ENCODE data around the gene PDZD2. TPM values are rescaled to one million over a fixed set of nuclear protein-coding genes. Genes with fewer than 3 reads are reported as not detected.
A peak's percentile ranks its signal among the peaks of the same experiment; 100 is the strongest.

PDZD2 gene
- total RNA-seq, 2 experiments from 2014 or later = 0.04 to 0.14 TPM

DNA sequence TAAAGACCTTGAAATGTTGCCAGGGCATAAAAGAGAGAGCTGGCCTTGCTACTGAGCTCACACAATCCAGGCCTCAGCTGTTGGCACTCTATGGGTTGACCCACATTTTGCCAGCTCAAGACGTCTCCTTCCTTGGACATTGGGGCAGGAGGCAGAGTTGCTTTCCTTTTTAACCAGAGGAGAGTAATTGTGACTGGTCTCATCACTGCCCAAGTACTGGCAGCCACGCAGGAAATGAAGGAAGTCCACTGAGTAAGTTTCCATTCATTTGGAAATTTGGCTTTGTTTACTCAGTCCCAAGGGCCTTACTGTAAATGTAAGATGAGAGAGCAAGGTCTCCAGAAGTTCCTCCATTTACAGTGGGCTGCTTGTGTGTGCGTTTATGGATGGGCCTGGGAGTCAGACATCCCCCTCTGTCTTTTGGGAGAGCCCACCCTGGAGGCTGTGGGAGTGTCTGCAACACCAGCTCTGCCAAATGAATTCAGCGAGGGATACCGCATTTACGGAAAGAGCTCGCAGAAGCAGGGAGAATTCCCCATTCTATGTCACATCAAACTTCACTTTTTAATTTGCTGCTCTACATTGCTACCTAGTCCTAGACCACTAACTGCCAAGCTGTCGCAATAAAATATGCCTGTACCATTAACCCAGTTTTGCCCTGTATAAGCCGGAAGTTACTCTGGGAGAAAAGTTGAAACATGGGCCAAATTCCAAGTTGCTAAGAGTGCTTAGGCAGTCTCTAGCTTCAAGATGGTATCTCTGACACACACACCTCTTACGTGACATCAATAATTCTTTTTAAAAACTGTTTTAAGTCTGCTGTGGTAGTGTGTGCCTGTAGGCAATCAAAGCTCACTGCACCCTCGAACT, 24.5 kb upstream of the PDZD2 start:
- no peak for DNase-seq
- ChIA-PET POLR2A (no interaction called here), CTCF (no interaction called here)
- H3K4me1 Mint-ChIP-seq = peaks cover 4% of the 10 kb centered on the region
- ATAC-seq = no peak
- H3K36me3 Mint-ChIP-seq (ENCODE audit: low read depth) = no peaks in the 10 kb centered on the region
- intact Hi-C loops (cut with DNase I, micrococcal nuclease) = no loop called here
- H3K4me3 Mint-ChIP-seq = no peak overlapping the region
- H3K27ac Mint-ChIP-seq = no peak overlapping the region
- no peaks in the 10 kb centered on the region for H3K9me3 Mint-ChIP-seq (ENCODE audit: low read depth)
- peaks cover 19% of the 10 kb centered on the region for H3K27me3 Mint-ChIP-seq

DNA sequence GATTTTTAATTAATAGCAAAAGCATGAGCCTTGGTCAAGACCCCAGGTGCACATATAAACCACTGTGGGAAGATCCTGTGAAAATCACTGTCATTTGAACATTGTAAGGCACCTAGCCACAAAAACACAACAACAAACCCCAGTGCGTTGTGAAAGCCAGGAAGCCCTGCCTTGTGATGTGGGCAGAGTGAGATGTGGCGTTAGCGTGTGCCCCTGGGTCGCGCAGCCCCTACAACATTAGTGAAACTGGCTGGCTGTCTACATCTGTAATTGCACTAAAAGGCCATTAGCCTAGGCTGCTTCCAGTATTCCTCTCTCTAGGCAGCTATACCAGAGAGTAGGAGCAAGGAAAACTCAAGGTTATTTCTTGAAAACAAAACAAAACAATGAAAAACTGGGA, 21.1 kb upstream of the PDZD2 start:
- peaks cover 4% of the 10 kb centered on the region for H3K4me1 Mint-ChIP-seq
- H3K27me3 Mint-ChIP-seq = peaks cover 25% of the 10 kb centered on the region
- no peaks in the 10 kb centered on the region for H3K9me3 Mint-ChIP-seq (ENCODE audit: low read depth)
- DNase-seq = no peak
- ATAC-seq = no peak
- intact Hi-C loops (cut with DNase I, micrococcal nuclease) = no loop called here
- no peak overlapping the region for H3K27ac Mint-ChIP-seq
- CTCF ChIA-PET = interaction anchor here (0.7 kb wide), 1 partner anchor 65 kb away, joined by 3 read pairs; no protein-coding TSS in a partner anchor
- no peak overlapping the region for H3K4me3 Mint-ChIP-seq
- POLR2A ChIA-PET = no interaction called here
- no peaks in the 10 kb centered on the region for H3K36me3 Mint-ChIP-seq (ENCODE audit: low read depth)

DNA sequence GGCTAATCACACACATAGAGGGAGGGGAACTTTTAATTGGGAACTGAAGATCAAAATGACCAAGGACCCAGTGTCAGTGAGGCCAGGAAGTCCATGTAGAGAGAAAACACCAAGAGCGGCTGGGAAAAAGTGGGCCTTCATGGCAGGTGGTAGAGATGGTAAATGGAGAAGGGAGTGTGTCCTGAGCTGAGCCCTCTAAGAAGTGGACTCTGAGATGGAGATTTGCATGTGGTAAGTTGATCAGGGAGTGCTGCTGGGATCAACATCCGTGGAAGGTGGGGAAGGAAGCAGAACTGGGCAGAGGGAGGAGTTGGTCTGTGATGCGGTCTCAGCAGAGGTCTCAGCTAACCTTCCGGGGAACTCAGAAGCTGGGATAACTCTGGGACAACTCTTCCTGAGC, 18.9 kb upstream of the PDZD2 start:
- Mint-ChIP-seq H3K36me3 (ENCODE audit: low read depth) (no peaks in the 10 kb centered on the region), H3K27me3 (peaks cover 25% of the 10 kb centered on the region), H3K4me1 (peaks cover 4% of the 10 kb centered on the region), H3K9me3 (ENCODE audit: low read depth) (no peaks in the 10 kb centered on the region), H3K4me3 (no peak overlapping the region), H3K27ac (no peak overlapping the region)
- ATAC-seq (no peak), DNase-seq (no peak)
- intact Hi-C loops (cut with DNase I, micrococcal nuclease) = no loop called here
- POLR2A ChIA-PET = no interaction called here
- CTCF ChIA-PET = no interaction called here

DNA sequence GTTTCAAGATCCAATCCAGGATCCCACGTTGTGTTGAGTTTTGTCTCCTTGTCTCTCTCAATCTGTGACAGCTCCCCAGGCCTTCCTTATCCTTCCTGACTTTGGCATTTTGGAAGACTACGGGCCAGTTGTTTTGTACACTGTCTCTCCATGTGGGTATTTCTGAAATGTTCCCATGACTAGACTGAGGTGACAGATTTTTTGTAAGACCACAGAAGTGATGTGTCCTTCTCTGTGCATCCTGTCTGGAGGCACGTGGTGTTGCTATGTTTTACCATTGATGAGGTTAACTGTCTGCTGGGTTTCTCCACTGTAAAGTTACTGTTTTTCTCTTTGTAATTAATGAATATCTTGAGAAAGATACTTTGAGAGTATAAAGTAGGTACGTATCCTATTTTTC, 15.7 kb upstream of the PDZD2 start:
- no peaks in the 10 kb centered on the region for H3K36me3 Mint-ChIP-seq (ENCODE audit: low read depth)
- H3K4me3 Mint-ChIP-seq = no peak overlapping the region
- peaks cover 13% of the 10 kb centered on the region for H3K27me3 Mint-ChIP-seq
- ChIA-PET CTCF (no interaction called here), POLR2A (no interaction called here)
- intact Hi-C loops (cut with DNase I, micrococcal nuclease) = no loop called here
- H3K9me3 Mint-ChIP-seq (ENCODE audit: low read depth) = no peaks in the 10 kb centered on the region
- ATAC-seq (no peak), DNase-seq (no peak)
- H3K4me1 Mint-ChIP-seq = peaks cover under 1% of the 10 kb centered on the region
- no peak overlapping the region for H3K27ac Mint-ChIP-seq

DNA sequence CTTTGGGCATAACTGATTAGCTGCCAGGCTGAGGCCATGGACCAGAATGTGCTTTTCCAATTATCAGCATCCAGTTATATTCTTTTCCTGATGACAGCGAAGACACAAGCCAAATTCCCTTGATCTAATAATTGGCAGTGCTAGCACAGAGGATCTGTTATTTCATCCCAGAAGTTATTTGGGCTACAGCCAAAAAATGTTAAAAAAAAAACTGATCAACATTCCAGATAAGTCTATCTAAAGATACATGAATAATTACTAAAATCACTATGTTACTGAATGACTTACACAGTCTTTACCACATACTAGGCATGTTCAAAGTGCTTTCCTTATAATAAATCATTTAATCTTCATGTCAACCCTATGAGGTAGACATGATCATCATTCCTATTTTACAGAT, 13.5 kb upstream of the PDZD2 start:
- intact Hi-C loops (cut with DNase I, micrococcal nuclease) = no loop called here
- peaks cover 5% of the 10 kb centered on the region for H3K27me3 Mint-ChIP-seq
- no peak overlapping the region for H3K27ac Mint-ChIP-seq
- H3K9me3 Mint-ChIP-seq (ENCODE audit: low read depth) = no peaks in the 10 kb centered on the region
- ATAC-seq = no peak
- ChIA-PET POLR2A (no interaction called here), CTCF (no interaction called here)
- DNase-seq = no peak
- H3K4me3 Mint-ChIP-seq = no peak overlapping the region
- H3K36me3 Mint-ChIP-seq (ENCODE audit: low read depth) = no peaks in the 10 kb centered on the region
- no peaks in the 10 kb centered on the region for H3K4me1 Mint-ChIP-seq

DNA sequence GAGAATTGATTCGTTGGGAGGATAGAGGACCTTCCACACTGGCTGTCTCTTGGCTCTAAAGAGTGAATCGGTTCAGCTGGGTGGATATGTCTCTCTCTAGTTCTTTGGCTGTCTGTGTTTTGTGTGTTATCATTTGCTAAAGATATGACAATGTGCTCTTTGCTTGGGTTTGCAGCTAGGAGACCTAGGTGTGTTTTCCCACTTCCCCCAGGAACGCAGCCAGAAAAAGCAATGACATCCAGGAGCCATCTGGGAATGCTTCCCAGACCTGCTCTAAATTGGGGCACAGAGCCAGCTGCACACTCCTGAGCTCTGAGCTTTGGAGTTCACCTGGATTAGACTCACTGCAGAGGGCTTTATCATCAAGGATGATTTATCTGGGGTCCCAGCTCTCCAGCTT, 12.8 kb upstream of the PDZD2 start:
- Mint-ChIP-seq H3K27ac (no peak overlapping the region), H3K36me3 (ENCODE audit: low read depth) (no peaks in the 10 kb centered on the region), H3K4me1 (no peaks in the 10 kb centered on the region), H3K4me3 (no peak overlapping the region), H3K9me3 (ENCODE audit: low read depth) (no peaks in the 10 kb centered on the region), H3K27me3 (peaks cover 8% of the 10 kb centered on the region)
- ChIA-PET POLR2A (no interaction called here), CTCF (interaction anchor here (0.9 kb wide), 1 partner anchor 10 kb away, joined by 3 read pairs; no protein-coding TSS in a partner anchor)
- ATAC-seq (no peak), DNase-seq (no peak)
- intact Hi-C loops (cut with DNase I, micrococcal nuclease) = no loop called here

DNA sequence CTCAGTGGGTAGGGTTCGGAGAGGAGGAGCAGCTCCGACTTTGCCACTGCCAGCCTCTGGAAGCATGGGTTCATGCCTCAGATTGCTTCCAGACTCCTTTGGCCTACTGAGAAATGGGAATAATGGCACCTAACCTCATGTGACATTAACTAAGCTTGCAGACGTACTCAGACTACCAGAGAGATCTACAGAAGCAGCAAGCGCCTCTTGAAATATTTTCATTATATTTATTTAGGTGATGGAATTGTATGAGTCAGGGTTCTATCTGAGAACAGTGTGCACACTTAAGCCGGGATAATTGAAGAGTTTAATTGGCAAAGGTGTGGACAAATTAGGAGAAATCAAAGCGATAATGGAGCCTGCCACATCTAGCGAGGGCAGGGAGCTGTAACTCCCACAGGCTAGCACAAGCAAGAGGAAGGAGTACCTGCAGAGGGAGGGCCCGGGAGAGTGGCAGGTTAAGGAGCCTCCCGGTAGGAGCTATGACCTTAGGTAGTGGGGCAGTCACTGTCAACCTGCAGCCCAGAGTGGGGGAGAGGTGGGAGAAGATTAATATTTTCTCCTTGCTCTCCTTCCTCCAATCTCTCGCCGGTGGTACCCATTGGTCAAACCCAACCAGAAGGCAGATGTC, 12.2 kb upstream of the PDZD2 start:
- no peak for ATAC-seq
- ChIA-PET CTCF (interaction anchor here (0.9 kb wide), 1 partner anchor 10 kb away, joined by 3 read pairs; no protein-coding TSS in a partner anchor), POLR2A (no interaction called here)
- Mint-ChIP-seq H3K27ac (no peak overlapping the region), H3K4me3 (no peak overlapping the region), H3K4me1 (no peaks in the 10 kb centered on the region), H3K27me3 (peaks cover 8% of the 10 kb centered on the region), H3K9me3 (ENCODE audit: low read depth) (no peaks in the 10 kb centered on the region), H3K36me3 (ENCODE audit: low read depth) (no peaks in the 10 kb centered on the region)
- intact Hi-C loops (cut with DNase I, micrococcal nuclease) = no loop called here
- DNase-seq = no peak

DNA sequence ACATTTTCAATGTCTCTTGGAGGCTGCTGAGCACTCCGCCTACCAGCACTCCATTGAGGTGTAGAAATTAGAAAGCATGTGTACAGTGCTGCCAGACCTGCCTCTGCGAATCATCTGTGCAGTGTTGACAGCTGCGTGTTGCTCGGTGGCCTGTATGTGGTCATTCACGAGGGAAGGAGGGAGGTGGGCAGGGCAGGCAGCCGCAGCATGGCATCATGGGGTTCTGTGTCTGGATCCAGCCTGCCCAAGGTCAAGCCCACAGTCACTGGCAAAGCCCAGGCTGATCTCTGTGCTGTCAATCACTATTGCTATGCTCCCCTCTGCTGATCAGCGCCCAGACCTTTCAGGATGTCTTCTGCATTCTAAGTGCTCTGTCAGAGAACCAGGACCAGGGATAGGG, 8.0 kb upstream of the PDZD2 start:
- CTCF ChIA-PET = no interaction called here
- no peaks in the 10 kb centered on the region for H3K4me1 Mint-ChIP-seq
- H3K9me3 Mint-ChIP-seq (ENCODE audit: low read depth) = no peaks in the 10 kb centered on the region
- no peak for ATAC-seq
- POLR2A ChIA-PET = no interaction called here
- H3K4me3 Mint-ChIP-seq = no peak overlapping the region
- no peak overlapping the region for H3K27ac Mint-ChIP-seq
- DNase-seq = no peak
- peaks cover 12% of the 10 kb centered on the region for H3K27me3 Mint-ChIP-seq
- H3K36me3 Mint-ChIP-seq (ENCODE audit: low read depth) = no peaks in the 10 kb centered on the region
- intact Hi-C loops (cut with DNase I, micrococcal nuclease) = no loop called here

DNA sequence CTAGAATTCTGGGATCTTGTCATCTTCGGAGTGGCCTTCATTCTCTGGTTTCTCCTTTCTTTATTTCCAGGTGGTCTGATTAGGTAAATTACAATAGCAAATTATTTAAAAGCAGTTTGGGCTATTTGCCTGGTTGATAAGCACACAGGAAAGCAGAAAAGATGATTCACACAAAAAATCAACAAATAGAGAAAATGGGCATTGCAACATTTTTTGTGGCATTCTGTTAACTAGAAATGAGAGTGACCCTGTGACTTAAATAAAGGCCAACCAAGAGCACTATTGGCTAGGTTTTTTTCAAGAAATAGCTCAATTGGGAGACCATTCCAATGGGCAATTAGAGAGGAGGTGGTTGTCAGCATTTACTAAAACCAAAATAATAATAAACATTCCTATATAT, 6.5 kb upstream of the PDZD2 start:
- no peaks in the 10 kb centered on the region for H3K36me3 Mint-ChIP-seq (ENCODE audit: low read depth)
- ATAC-seq = no peak
- intact Hi-C loops (cut with DNase I, micrococcal nuclease) = no loop called here
- H3K27me3 Mint-ChIP-seq = peaks cover 15% of the 10 kb centered on the region
- DNase-seq = no peak
- POLR2A ChIA-PET = no interaction called here
- H3K4me1 Mint-ChIP-seq = peaks cover 3% of the 10 kb centered on the region
- CTCF ChIA-PET = no interaction called here
- no peak overlapping the region for H3K4me3 Mint-ChIP-seq
- no peaks in the 10 kb centered on the region for H3K9me3 Mint-ChIP-seq (ENCODE audit: low read depth)
- H3K27ac Mint-ChIP-seq = no peak overlapping the region

DNA sequence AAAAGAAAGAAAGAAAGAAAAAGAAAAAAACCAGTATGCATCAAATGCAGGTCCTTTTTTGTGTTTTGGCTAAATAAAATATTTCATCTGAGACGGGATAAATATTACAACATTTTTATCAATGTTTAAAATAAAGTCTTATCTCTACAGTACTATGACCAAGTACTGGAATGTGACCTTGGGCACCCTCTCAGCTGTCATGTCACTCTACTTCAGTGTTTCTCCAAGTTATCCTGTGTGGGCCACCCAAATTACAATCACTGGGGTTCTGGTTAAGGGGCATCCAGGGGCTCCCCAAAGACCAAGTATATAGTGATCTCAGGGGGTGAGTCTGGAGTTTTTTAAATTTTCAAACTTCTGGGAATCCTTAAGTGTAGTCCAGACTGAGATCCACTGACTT, 3.5 kb upstream of the PDZD2 start:
- peaks cover 25% of the 10 kb centered on the region for H3K27me3 Mint-ChIP-seq
- DNase-seq (no peak), ATAC-seq (no peak)
- H3K36me3 Mint-ChIP-seq (ENCODE audit: low read depth) = no peaks in the 10 kb centered on the region
- POLR2A ChIA-PET = no interaction called here
- CTCF ChIA-PET = no interaction called here
- no peak overlapping the region for H3K4me3 Mint-ChIP-seq
- intact Hi-C loops (cut with DNase I, micrococcal nuclease) = no loop called here
- no peaks in the 10 kb centered on the region for H3K9me3 Mint-ChIP-seq (ENCODE audit: low read depth)
- peaks cover 16% of the 10 kb centered on the region for H3K4me1 Mint-ChIP-seq
- no peak overlapping the region for H3K27ac Mint-ChIP-seq

DNA sequence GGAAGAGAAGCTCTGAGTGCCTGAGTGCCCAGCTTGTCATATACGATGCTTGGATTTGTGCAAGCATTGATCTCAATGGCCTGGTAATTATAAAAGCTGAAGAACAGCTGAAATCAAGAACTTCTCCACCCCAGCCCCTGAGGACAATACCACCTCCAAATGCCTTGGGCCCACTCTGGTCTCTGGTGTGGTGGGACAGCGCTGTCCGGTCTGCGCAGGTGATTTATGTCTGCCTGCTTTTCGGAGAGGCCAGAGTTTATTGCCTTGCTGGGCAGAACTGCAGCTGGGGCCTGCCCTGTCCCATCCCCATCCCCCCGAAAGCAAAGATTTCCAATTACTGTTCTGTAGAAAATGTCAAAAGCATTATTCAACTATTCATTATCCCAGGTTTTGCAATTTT, 1.1 kb upstream of the PDZD2 start:
- no peak overlapping the region for H3K4me3 Mint-ChIP-seq

DNA sequence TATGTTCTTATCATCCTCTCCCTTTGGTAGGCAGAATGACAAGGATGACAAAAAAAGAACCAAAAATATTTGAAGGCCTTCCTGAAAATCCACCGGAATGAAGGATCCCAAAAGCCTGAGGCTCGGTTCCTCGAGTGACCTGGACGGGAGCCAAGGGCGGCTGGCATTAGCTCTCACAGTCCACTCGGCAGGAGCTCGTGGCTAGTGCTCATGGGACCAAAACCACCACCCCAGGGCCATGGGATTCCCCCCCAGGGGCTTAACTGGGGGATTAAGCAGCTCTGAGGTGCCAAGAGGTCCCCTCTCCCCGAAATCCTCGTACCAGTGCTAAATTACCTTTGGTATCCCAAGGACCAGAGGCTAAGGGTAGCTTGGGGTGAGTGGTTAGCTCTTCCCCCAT, 586 bp upstream of the PDZD2 start:
- Mint-ChIP-seq H3K27me3 (peaks cover 20% of the 10 kb centered on the region), H3K4me1 (peaks cover 16% of the 10 kb centered on the region), H3K9me3 (ENCODE audit: low read depth) (no peaks in the 10 kb centered on the region), H3K4me3 (peak overlapping the region; percentile 76), H3K36me3 (ENCODE audit: low read depth) (no peaks in the 10 kb centered on the region), H3K27ac (no peak overlapping the region)
- CTCF ChIA-PET = interaction anchor here (0.5 to 1.7 kb wide), 13 partner anchors 9 to 454 kb away, joined by 3 to 5 read pairs (median 3); no protein-coding TSS in a partner anchor
- no peak for ATAC-seq
- POLR2A ChIA-PET = interaction anchor here (0.8 kb wide), 1 partner anchor 526 kb away, joined by 3 read pairs; no protein-coding TSS in a partner anchor
- intact Hi-C loops (cut with DNase I, micrococcal nuclease) = no loop called here
- DNase-seq = no peak

More for the DNA sequence above, 1.1 kb upstream of the PDZD2 start:
- H3K4me1 Mint-ChIP-seq = peaks cover 16% of the 10 kb centered on the region
- ChIA-PET POLR2A (interaction anchor here (0.8 kb wide), 1 partner anchor 526 kb away, joined by 3 read pairs; no protein-coding TSS in a partner anchor), CTCF (interaction anchor here (0.7 to 1.7 kb wide), 11 partner anchors 8 to 455 kb away, joined by 3 to 5 read pairs (median 3); no protein-coding TSS in a partner anchor)
- intact Hi-C loops (cut with DNase I, micrococcal nuclease) = no loop called here
- no peak for ATAC-seq
- DNase-seq = no peak
- H3K9me3 Mint-ChIP-seq (ENCODE audit: low read depth) = no peaks in the 10 kb centered on the region
- no peaks in the 10 kb centered on the region for H3K36me3 Mint-ChIP-seq (ENCODE audit: low read depth)
- H3K27ac Mint-ChIP-seq = no peak overlapping the region
- H3K27me3 Mint-ChIP-seq = peaks cover 23% of the 10 kb centered on the region
